DND-41 (cell line): ENCODE results near the gene HOXD9.

ENCODE experiments used
- CTCF ChIP-seq: IDR thresholded peaks from 2 replicates; pipeline ENCODE4 v1.5.1; 2012; ENCODE audit warnings: borderline replicate concordance, low read length, moderate library complexity, mild to moderate bottlenecking; ENCODE audit not compliant: poor library complexity, severe bottlenecking; ENCODE audit errors: extremely low read depth
- EZH2 ChIP-seq: IDR thresholded peaks from 3 replicates; pipeline ENCODE4 v1.6.1; 2012; ENCODE audit warnings: borderline replicate concordance, low read depth, mild to moderate bottlenecking, moderate library complexity, low read length, inconsistent platforms; ENCODE audit not compliant: severe bottlenecking

- no peak for TF ChIP-seq CTCF
- TF ChIP-seq EZH2 = no peak
These were observed 33.0 kb downstream of the HOXD9 start for GRCh38 chr2:176155356-176156044.
